HEK293 (cell line): ENCODE measurements around the gene PPP2CA.

Experiments used
- CTCF ChIP-seq: fragments of 450-650 bp; formaldehyde crosslinking; IDR thresholded peaks from 2 replicates; pipeline ENCODE4 v1.5.1; 2016; ENCODE audit warnings: missing biosample characterization, missing genetic modification characterization
- ZNF133 ChIP-seq: fragments of 450-650 bp; formaldehyde crosslinking; IDR thresholded peaks from 2 replicates; pipeline ENCODE4 v1.5.1; 2016; ENCODE audit warnings: missing biosample characterization, missing genetic modification characterization
- ZNF510 ChIP-seq: fragments of 450-650 bp; formaldehyde crosslinking; IDR thresholded peaks from 2 replicates; pipeline ENCODE4 v1.5.1; 2018; ENCODE audit warnings: mild to moderate bottlenecking, missing genetic modification characterization, missing biosample characterization; ENCODE audit not compliant: insufficient replicate concordance

DNA sequence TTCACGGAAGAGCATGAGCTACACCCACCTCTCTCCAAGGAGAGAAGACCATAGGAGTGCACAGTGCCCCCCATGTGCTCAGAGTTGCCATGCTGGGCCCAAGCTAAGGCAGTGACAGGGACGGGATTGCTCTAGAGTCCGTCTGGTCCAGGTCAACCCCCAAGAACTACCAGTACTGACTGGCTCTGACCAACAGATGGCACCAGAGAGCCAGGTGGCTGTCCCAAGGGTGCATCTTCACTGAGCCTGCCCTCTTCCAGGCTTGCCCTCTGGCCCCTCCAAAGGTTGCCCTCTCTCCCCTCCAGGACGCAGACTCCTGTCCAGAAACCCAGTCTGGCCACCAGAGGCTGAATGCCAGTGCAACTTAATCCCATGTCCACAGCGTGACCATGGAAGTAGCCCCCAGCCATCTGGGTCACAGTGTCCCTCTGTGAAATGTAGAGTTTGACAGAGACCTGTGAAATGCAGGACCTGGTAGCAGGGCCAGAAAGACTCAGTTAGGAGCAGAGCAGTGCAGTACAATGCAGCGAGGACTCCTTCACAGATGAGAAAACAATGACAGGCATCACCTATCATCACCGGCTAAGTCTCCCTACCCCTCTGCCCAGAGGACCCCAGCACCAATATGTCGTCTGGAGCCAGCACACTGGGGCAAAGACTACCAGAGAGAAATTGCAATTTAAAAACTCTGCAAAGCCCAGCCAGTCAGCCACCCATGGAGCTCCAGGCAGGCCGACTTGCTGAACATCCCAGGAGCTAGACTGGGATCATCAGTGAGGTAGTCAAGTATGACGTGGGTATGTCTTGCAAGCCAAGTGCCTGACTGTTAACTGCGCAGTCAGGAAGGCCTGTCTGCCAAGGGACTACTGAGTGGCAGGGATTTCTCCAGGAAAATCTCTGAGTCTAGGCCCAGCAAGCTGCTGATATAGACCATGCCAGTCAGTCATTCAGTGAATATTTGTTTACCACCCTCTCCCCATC is 41.4 kb downstream of the PPP2CA start:
- TF ChIP-seq CTCF (tag by site-specific recombination) = peak; percentile 90
- no peak for TF ChIP-seq ZNF510 (tag by site-specific recombination)
- TF ChIP-seq ZNF133 (tag by site-specific recombination) = no peak
